Trophoblast cell (in vitro differentiated cells and primary cell): ENCODE results near the gene ATP2B3.

ENCODE experiments used
- DNase-seq, 2 donors: peaks; one replicate each; pipeline ENCODE4 v3.0.0-alpha.2; 2016
- H2AFZ ChIP-seq: 2 replicates; pipeline ENCODE4 v1.6.1; 2013; ENCODE audit warnings: low read length, moderate library complexity, mild to moderate bottlenecking; ENCODE audit not compliant: insufficient read depth, poor library complexity
- H2AK5ac ChIP-seq: 2 replicates; pipeline ENCODE4 v1.6.1; 2013; ENCODE audit warnings: mild to moderate bottlenecking, low read length
- H2BK120ac ChIP-seq: 2 replicates; pipeline ENCODE4 v1.6.1; 2013; ENCODE audit warnings: low read length, mild to moderate bottlenecking, moderate library complexity; ENCODE audit not compliant: insufficient read depth, poor library complexity
- H2BK12ac ChIP-seq: 2 replicates; pipeline ENCODE4 v1.6.1; 2013; ENCODE audit warnings: mild to moderate bottlenecking, low read length, moderate library complexity
- H2BK5ac ChIP-seq: 2 replicates; pipeline ENCODE4 v1.6.1; 2013; ENCODE audit warnings: low read length, low read depth, moderate library complexity, mild to moderate bottlenecking; ENCODE audit not compliant: poor library complexity
- H3K14ac ChIP-seq: 2 replicates; pipeline ENCODE4 v1.6.1; 2013; ENCODE audit warnings: mild to moderate bottlenecking, low read length
- H3K18ac ChIP-seq: 2 replicates; pipeline ENCODE4 v1.6.1; 2013; ENCODE audit warnings: mild to moderate bottlenecking, low read length
- H3K23ac ChIP-seq: 2 replicates; pipeline ENCODE4 v1.6.1; 2013; ENCODE audit warnings: low read length
- H3K27ac ChIP-seq: 2 replicates; pipeline ENCODE4 v1.5.1; 2013; ENCODE audit warnings: low read depth, mild to moderate bottlenecking, inconsistent platforms, low read length, moderate library complexity
- H3K27me3 ChIP-seq: 2 replicates; pipeline ENCODE4 v1.6.1; 2013; ENCODE audit warnings: inconsistent platforms, mild to moderate bottlenecking, low read length, moderate library complexity; ENCODE audit not compliant: insufficient read depth
- H3K36me3 ChIP-seq, 2 experiments: 1 replicate in 1 of 2; 2 replicates in 1 of 2; pipeline ENCODE4 v1.6.1; 2013; ENCODE audit warnings: low read length in 2 of 2, mild to moderate bottlenecking in 2 of 2, moderate library complexity in 1 of 2; ENCODE audit not compliant: insufficient read depth in 2 of 2, control insufficient read depth in 1 of 2
- H3K4ac ChIP-seq: 2 replicates; pipeline ENCODE4 v1.6.1; 2013; ENCODE audit warnings: low read depth, mild to moderate bottlenecking, low read length, moderate library complexity
- H3K4me1 ChIP-seq, 2 experiments: 1 replicate in 1 of 2; 2 replicates in 1 of 2; pipeline ENCODE4 v1.6.1; 2013; ENCODE audit warnings: low read length in 2 of 2, mild to moderate bottlenecking in 2 of 2, moderate library complexity in 1 of 2; ENCODE audit not compliant: insufficient read depth in 2 of 2, control insufficient read depth in 1 of 2
- H3K4me2 ChIP-seq: 2 replicates; pipeline ENCODE4 v1.6.1; 2013; ENCODE audit warnings: inconsistent platforms, mild to moderate bottlenecking, low read length, moderate library complexity
- H3K4me3 ChIP-seq: 2 replicates; pipeline ENCODE4 v1.5.1; 2013; ENCODE audit warnings: mild to moderate bottlenecking, low read depth, low read length, inconsistent platforms
- H3K79me1 ChIP-seq: one replicate; pipeline ENCODE4 v1.6.1; 2013; ENCODE audit warnings: low read length
- H3K79me2 ChIP-seq: 2 replicates; pipeline ENCODE4 v1.6.1; 2013; ENCODE audit warnings: low read length, mild to moderate bottlenecking; ENCODE audit not compliant: control insufficient read depth, insufficient read depth, poor library complexity
- H3K9ac ChIP-seq: 2 replicates; pipeline ENCODE4 v1.6.1; 2013; ENCODE audit warnings: mild to moderate bottlenecking, low read length
- H3K9me3 ChIP-seq: 2 replicates; pipeline ENCODE4 v1.6.1; 2013; ENCODE audit warnings: low read depth, mild to moderate bottlenecking, control low read depth, inconsistent platforms, low read length; ENCODE audit not compliant: insufficient read depth
- H4K12ac ChIP-seq: 2 replicates; pipeline ENCODE4 v1.6.1; 2013; ENCODE audit warnings: low read depth, mild to moderate bottlenecking, low read length, moderate library complexity
- H4K8ac ChIP-seq: 2 replicates; pipeline ENCODE4 v1.6.1; 2013; ENCODE audit warnings: low read depth, mild to moderate bottlenecking, low read length, moderate library complexity
- H4K91ac ChIP-seq: one replicate; pipeline ENCODE4 v1.6.1; 2013; ENCODE audit warnings: low read depth, mild to moderate bottlenecking, low read length, moderate library complexity
- WGBS: extraction: QIAGEN DNeasy Blood & Tissue Kit; methylation state at CpG from one replicate; pipeline ENCODE4 v1.1.7; 2013; ENCODE audit warnings: missing lambda C conversion rate; ENCODE audit not compliant: insufficient read length, insufficient coverage; ENCODE audit errors: extremely low coverage; 5-methylcytosine and 5-hydroxymethylcytosine counted together

Gene ATP2B3

DNA sequence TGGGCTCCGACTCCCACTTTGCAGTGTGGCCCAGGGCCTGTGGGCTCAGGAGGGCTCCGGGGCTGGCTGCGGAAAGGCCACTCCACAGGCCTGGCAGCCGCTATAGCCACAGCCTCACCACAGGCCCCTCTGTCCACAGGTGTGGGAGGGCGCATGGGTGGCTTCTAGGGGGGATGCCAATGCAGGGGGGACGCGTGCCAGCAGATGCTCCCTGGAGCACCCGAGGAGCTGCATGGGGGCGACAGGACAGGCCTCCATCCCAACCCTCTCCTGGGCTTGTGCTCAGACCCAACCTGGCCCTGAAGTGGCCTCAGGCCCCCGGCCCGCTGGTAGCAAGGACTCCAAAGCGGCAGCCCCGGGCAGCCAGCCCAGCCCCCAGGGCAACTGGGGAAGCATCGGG lies 14.6 kb upstream of the ATP2B3 start:
- H3K79me1 ChIP-seq: no peaks in the 10 kb centered on the region
- no peaks in the 10 kb centered on the region for H3K36me3 ChIP-seq
- no peaks in the 10 kb centered on the region for H3K27me3 ChIP-seq
- no peak overlapping the region for H2AFZ ChIP-seq
- H3K27ac ChIP-seq: no peak overlapping the region
- no peak overlapping the region for H2BK120ac ChIP-seq
- H2BK12ac ChIP-seq: no peak overlapping the region
- no peak for DNase-seq
- WGBS: no CpG with 5 or more reads among the region's 14 CpGs
- no peak overlapping the region for H3K23ac ChIP-seq
- H3K4me2 ChIP-seq: no peak overlapping the region
- no peak overlapping the region for H3K18ac ChIP-seq
- no peak overlapping the region for H2AK5ac ChIP-seq
- peaks cover 1% of the 10 kb centered on the region for H3K9me3 ChIP-seq
- no peak overlapping the region for H3K4ac ChIP-seq
- no peak overlapping the region for H4K91ac ChIP-seq
- no peak overlapping the region for H2BK5ac ChIP-seq
- no peak overlapping the region for H3K4me3 ChIP-seq
- no peak overlapping the region for H3K14ac ChIP-seq
- H4K8ac ChIP-seq: no peak overlapping the region
- H3K4me1 ChIP-seq: no peaks in the 10 kb centered on the region
- no peak overlapping the region for H3K9ac ChIP-seq
- H3K79me2 ChIP-seq: no peaks in the 10 kb centered on the region
- H4K12ac ChIP-seq: no peak overlapping the region

DNA sequence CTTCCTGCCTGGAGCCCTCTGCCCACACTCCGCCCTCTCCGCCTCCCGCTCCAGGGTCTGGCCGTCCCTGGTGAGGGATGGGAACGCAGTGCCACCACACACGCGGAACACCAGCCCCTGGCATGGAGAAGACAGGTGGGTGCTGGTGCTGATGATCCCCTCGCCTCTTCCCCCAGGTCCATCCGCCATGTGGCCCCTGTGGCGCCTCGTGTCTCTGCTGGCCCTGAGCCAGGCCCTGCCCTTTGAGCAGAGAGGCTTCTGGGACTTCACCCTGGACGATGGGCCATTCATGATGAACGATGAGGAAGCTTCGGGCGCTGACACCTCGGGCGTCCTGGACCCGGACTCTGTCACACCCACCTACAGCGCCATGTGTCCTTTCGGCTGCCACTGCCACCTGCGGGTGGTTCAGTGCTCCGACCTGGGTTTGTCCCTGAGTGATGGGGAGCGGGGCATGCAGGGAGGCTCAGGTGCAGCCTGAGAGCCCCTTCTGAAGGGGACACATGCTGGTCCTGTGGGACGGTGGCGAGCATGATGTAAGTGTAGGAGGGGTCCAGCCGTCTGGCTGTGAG lies 12.9 kb upstream of the ATP2B3 start:
- no peaks in the 10 kb centered on the region for H3K27me3 ChIP-seq
- H3K9me3 ChIP-seq: peaks cover 1% of the 10 kb centered on the region
- no peak overlapping the region for H2AK5ac ChIP-seq
- DNase-seq: peak in 1 of 2 donors; percentile 32
- H3K18ac ChIP-seq: no peak overlapping the region
- H3K27ac ChIP-seq: no peak overlapping the region
- no peak overlapping the region for H4K91ac ChIP-seq
- H3K14ac ChIP-seq: no peak overlapping the region
- no peak overlapping the region for H4K8ac ChIP-seq
- no peak overlapping the region for H2BK5ac ChIP-seq
- H3K79me1 ChIP-seq: no peaks in the 10 kb centered on the region
- no peaks in the 10 kb centered on the region for H3K79me2 ChIP-seq
- H2BK120ac ChIP-seq: no peak overlapping the region
- H3K9ac ChIP-seq: no peak overlapping the region
- H3K4me1 ChIP-seq: no peaks in the 10 kb centered on the region
- no peak overlapping the region for H3K4me2 ChIP-seq
- WGBS: no CpG with 5 or more reads among the region's 26 CpGs
- no peak overlapping the region for H2BK12ac ChIP-seq
- no peak overlapping the region for H2AFZ ChIP-seq
- H3K4me3 ChIP-seq: no peak overlapping the region
- no peak overlapping the region for H4K12ac ChIP-seq
- H3K4ac ChIP-seq: no peak overlapping the region
- no peaks in the 10 kb centered on the region for H3K36me3 ChIP-seq
- no peak overlapping the region for H3K23ac ChIP-seq

DNA sequence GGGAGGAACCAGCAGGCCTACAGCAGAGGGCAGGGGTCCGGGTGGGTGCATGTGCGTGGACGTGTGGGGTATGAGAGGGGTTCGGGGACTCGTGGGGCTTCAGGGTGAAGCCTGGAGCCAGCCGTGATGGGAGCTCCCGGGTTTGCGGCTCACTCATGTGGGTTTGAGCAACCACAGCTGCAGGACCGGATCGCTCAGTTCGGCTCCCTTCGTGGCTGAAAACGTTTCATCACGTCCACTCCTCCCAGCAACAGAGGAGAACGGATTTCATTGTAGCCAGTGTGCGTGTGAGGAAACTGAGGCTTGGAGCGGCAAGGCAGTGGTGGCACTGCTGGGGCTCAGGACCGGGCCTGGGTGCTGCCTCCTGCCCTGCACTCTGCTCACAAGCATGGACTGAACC lies 12.1 kb upstream of the ATP2B3 start:
- Histone ChIP-seq H2BK12ac (no peak overlapping the region), H3K4me3 (no peak overlapping the region), H3K23ac (no peak overlapping the region), H4K91ac (no peak overlapping the region), H3K27ac (no peak overlapping the region), H3K36me3 (no peaks in the 10 kb centered on the region), H3K9me3 (peaks cover 1% of the 10 kb centered on the region), H2AFZ (no peak overlapping the region), H3K14ac (no peak overlapping the region), H3K9ac (no peak overlapping the region), H3K4me1 (no peaks in the 10 kb centered on the region), H2BK5ac (no peak overlapping the region), H4K12ac (no peak overlapping the region), H3K79me1 (no peaks in the 10 kb centered on the region), H3K79me2 (no peaks in the 10 kb centered on the region), H3K4ac (no peak overlapping the region), H3K4me2 (no peak overlapping the region), H2BK120ac (no peak overlapping the region), H4K8ac (no peak overlapping the region), H2AK5ac (no peak overlapping the region), H3K18ac (no peak overlapping the region), H3K27me3 (no peaks in the 10 kb centered on the region)
- WGBS: no CpG with 5 or more reads among the region's 18 CpGs
- DNase-seq: peak in 1 of 2 donors; percentile 58

DNA sequence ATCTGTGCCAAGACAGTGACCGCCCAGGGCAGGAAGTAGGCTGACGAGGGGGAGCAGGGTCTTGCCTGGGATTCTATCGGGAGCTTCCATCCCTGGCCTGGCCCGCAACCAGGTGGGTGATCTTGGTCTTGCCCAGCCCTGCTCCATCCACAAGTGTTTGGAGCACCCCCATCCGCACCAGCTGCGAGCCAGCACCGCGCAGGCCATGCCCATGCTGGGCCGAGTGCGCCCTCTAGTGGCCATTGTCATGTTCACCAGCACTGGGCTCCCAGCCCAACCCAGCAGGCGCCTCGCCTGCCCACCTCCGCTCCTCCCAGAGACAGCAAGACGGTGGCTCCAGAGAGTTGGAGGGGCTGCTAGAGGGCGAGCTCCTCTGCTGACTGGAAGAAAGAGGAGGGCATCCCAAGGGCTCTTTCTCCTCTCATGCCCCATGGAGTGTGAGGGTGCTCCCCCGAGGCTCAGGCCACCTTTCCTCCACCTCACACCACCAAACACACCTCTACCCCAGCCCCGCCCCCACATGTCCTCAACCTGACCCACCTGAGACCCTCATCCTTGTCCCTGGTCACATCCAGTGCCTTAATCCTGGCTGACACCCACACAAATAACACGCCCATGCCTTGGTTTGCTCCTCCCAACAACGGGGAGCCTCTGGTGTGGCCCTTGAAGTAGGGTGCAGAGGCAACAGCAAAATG lies 9.8 kb upstream of the ATP2B3 start:
- no peak overlapping the region for H2BK120ac ChIP-seq
- no peak overlapping the region for H2AK5ac ChIP-seq
- no peaks in the 10 kb centered on the region for H3K27me3 ChIP-seq
- no peaks in the 10 kb centered on the region for H3K4me1 ChIP-seq
- no peak overlapping the region for H3K27ac ChIP-seq
- no peak overlapping the region for H3K23ac ChIP-seq
- no peak overlapping the region for H4K8ac ChIP-seq
- no peak overlapping the region for H3K4me2 ChIP-seq
- no peak overlapping the region for H3K4ac ChIP-seq
- no peaks in the 10 kb centered on the region for H3K79me2 ChIP-seq
- no peaks in the 10 kb centered on the region for H3K9me3 ChIP-seq
- no peak overlapping the region for H3K9ac ChIP-seq
- H3K18ac ChIP-seq: no peak overlapping the region
- peak; percentile 33 to 78 for DNase-seq
- no peaks in the 10 kb centered on the region for H3K79me1 ChIP-seq
- no peak overlapping the region for H4K12ac ChIP-seq
- H2BK5ac ChIP-seq: no peak overlapping the region
- no CpG with 5 or more reads among the region's 19 CpGs for WGBS
- no peak overlapping the region for H3K14ac ChIP-seq
- H4K91ac ChIP-seq: no peak overlapping the region
- H3K36me3 ChIP-seq: no peaks in the 10 kb centered on the region
- H2AFZ ChIP-seq: no peak overlapping the region
- no peak overlapping the region for H2BK12ac ChIP-seq
- H3K4me3 ChIP-seq: no peak overlapping the region
